ENCODE results near the gene TMEM131L. TPM values are rescaled to one million over a fixed set of nuclear protein-coding genes. Genes with fewer than 3 reads are reported as not detected.

Gene TMEM131L
- total and polyA plus RNA-seq, 12 donors = 2.7 to 33.6 (median 18.5) TPM

- H3K9me3 ChIP-seq = no peaks in the 10 kb centered on the region
- TF ChIP-seq CTCF (IDR thresholded peaks at IDR 0.05) = no peak
- peaks cover 0 to 41% (median 11%) of the 10 kb centered on the region in 9 donors for H3K4me1 ChIP-seq
- intact Hi-C loops (cut with DNase I) = no loop called here
- DNase-seq (no peak), ATAC-seq (peak; percentile 54 to 85 (median 74))
- H3K36me3 ChIP-seq = peaks cover 0 to 44% (median 0%) of the 10 kb centered on the region in 9 donors
- H3K27ac ChIP-seq = peak overlapping the region; percentile 18 to 86 (median 74)
- H3K4me3 ChIP-seq = peak overlapping the region in 6 of 10 donors; percentile 7 to 31 (median 24)
- H3K27me3 ChIP-seq = no peaks in the 10 kb centered on the region
These were observed 87.6 kb downstream of the TMEM131L start for GRCh38 chr4:153553819-153554170.

DNA sequence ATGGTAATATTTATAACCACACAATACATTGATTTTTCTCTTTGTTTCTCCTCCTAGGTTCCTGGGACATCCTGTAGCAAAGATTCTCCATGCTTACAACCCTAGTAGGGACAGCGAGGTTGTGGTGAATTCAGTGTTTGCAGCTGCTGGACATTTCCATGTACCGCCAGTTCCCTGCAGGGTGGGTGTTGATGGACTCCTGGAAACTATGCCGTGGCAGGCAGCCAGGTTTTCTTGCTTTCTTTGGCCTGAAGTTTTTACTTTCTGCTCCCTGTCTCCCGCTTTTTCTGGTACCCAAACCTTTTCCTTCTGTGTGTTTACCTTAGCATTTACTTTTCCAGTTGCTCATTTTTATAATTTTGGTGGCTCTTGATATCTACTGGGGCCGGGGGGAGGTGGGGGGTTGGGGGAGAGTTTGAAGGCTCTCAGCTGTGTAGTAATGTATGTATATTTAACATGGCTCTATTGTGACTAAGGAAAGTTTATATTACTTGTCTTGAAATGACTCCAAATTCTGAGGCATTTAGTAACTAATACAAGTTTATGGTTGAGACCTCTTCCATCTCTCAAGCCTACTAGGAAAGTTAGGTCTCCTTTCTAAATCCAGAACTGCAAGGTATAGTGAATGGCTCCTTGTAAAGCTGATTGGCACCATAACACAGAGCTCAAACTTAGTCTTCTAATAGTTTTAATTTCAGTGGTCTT, 89.7 kb downstream of the TMEM131L start:
- intact Hi-C loops (cut with DNase I) = loop anchor here in 1 of 10 donors (5.0 kb wide), 2 partner anchors 69 to 89 kb away; partner anchors contain the start of gene TMEM131L
- Histone ChIP-seq H3K36me3 (peaks cover 0 to 60% (median 0%) of the 10 kb centered on the region in 9 donors), H3K9me3 (peaks cover 0 to 2% (median 0%) of the 10 kb centered on the region in 11 donors), H3K27me3 (no peaks in the 10 kb centered on the region), H3K4me3 (peak overlapping the region in 5 of 10 donors; percentile 15 to 31 (median 25)), H3K4me1 (peaks cover 0 to 35% (median 11%) of the 10 kb centered on the region in 9 donors), H3K27ac (peak overlapping the region in 9 of 10 donors; percentile 18 to 86 (median 78))
- no peak for TF ChIP-seq CTCF (IDR thresholded peaks at IDR 0.05)
- DNase-seq (peak; percentile 82 to 89), ATAC-seq (peak; percentile 74 to 95 (median 90))
- WGBS, 2 donors = 6 to 31% methylated on average over 5 of the region's 5 CpGs

DNA sequence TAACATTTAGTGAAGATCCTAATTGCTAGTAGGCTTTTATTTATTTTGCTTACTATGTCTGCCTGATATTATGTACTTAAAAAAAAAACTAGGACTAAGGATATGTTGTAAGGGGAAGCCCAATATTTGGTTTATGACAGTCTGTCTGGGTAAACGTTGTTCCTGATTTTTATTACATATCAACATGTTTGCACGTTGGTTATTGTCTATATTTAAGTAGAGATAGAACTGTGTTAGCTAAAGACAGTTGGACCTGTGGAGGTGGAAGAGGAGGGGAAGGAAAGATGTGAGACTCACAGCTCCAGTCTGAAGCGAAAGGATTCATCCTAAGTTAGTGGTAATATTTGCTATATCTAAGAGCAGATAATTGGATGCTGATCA, 90.3 kb downstream of the TMEM131L start:
- peaks cover 0 to 7% (median 0%) of the 10 kb centered on the region in 11 donors for H3K9me3 ChIP-seq
- peaks cover 0 to 59% (median 0%) of the 10 kb centered on the region in 9 donors for H3K36me3 ChIP-seq
- no peaks in the 10 kb centered on the region for H3K27me3 ChIP-seq
- ATAC-seq (no peak), DNase-seq (no peak)
- peaks cover 0 to 35% (median 11%) of the 10 kb centered on the region in 9 donors for H3K4me1 ChIP-seq
- peak overlapping the region in 7 of 10 donors; percentile 14 to 86 (median 81) for H3K27ac ChIP-seq
- intact Hi-C loops (cut with DNase I) = loop anchor here in 1 of 10 donors (5.0 kb wide), 2 partner anchors 69 to 89 kb away; partner anchors contain the start of gene TMEM131L
- WGBS, 2 donors = 42 to 56% methylated on average over 3 of the region's 3 CpGs
- no peak for TF ChIP-seq CTCF (IDR thresholded peaks at IDR 0.05)
- no peak overlapping the region for H3K4me3 ChIP-seq

- Histone ChIP-seq H3K4me1 (peaks cover 0 to 31% (median 18%) of the 10 kb centered on the region in 9 donors), H3K27me3 (no peaks in the 10 kb centered on the region), H3K9me3 (peaks cover 0 to 9% (median 0%) of the 10 kb centered on the region in 11 donors), H3K4me3 (no peak overlapping the region), H3K36me3 (peaks cover 0 to 65% (median 0%) of the 10 kb centered on the region in 9 donors), H3K27ac (no peak overlapping the region)
- no peak for TF ChIP-seq CTCF (IDR thresholded peaks at IDR 0.05)
- 91 to 95% methylated on average over 1 of the region's 1 CpG for WGBS, 2 donors
- ATAC-seq = no peak
- intact Hi-C loops (cut with DNase I) = loop anchor here in 2 of 10 donors (10.0 kb wide), 2 partner anchors 76 to 96 kb away; partner anchors contain the start of gene TMEM131L (in 1 of the 2)
- DNase-seq = no peak
These were observed 94.7 kb downstream of the TMEM131L start for GRCh38 chr4:153560908-153561307.
